ENCODE results near the gene OR5K4.

DNA sequence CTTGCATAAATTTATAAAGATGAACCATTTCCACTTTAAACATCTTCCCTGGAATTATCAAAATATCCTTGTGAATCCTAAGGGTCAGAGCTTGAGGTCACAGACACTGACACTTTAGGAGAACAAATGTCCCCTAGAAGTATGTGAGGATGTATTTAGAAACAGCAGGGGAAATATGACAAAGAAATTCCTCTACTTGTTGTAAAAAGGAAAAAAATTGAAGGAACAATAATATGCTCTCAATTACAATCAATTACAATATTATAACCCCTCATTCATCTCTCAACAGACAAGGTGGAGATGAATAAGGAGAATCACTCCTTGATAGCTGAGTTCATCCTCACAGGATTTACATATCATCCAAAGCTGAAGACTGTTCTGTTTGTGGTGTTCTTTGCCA is 36.7 kb downstream of the OR5K4 start, which contains the start of gene OR5K3:
- no peak for TF ChIP-seq CTCF (IDR thresholded peaks at IDR 0.05)
- TF ChIP-seq POLR2A (IDR thresholded peaks at IDR 0.05) = no peak
